Measurements from ENCODE around the gene SDR9C7.
"Not testable (repeated sequence)": the region's sequence is repeated elsewhere in the genome, so short reads cannot be mapped to it uniquely, and the experiment has no call there.

Gene SDR9C7

DNA sequence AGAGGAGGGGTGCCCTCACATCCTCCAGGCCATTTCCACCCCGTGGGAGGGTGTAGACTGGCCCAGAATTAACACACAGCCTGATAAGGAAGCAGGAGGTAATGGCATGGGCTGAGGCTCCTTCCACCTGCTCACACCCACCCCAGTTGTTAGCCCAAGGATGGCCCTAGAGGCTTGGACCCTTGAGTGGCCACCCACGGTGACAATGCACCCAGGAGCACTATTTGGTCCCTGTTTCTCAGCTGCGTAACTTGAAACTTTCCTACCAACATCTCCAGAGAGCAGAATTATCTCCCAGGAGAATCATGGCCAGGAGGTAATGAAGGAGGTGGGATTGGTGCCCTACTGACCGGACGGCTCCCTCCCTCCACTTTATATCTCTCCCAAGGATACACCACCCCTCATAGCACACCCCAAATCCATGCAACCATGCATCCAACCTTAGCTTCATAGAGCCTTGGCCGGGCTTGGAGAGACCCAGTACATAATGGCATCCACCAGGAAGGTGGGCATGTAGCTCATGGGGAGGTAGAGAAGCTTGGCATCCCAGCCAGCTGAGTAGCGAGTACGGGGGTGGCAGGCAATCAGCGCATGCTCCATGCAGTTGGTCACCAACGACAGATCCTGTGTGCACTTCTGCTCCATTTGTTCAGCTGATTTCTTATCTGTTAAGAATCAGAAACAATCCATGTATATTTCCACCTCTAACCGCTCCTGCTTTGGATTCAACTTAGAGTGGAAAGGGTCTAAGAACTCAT lies 17.6 kb upstream of the SDR9C7 start:
- FAIRE-seq, result no peak

DNA sequence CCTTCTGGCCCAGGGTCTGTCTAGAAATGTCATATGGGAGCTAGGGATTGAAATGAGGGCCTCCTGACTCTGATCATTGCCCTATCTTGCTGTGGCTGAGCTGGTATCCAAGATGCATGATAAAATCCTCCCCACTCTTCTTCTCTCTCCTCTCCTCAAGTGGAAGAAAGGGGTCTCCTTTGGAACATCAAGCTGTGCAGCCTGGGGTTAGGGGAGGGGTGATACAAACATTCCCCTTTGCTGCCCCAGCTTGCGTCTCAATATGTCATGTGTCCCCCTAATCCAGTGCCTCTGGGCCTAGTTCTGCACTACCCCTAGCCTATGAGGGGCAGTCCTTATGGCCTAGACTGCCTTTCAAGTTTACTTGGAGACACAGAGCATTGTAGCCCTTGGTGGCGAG lies 14.7 kb upstream of the SDR9C7 start:
- FAIRE-seq, result no peak

DNA sequence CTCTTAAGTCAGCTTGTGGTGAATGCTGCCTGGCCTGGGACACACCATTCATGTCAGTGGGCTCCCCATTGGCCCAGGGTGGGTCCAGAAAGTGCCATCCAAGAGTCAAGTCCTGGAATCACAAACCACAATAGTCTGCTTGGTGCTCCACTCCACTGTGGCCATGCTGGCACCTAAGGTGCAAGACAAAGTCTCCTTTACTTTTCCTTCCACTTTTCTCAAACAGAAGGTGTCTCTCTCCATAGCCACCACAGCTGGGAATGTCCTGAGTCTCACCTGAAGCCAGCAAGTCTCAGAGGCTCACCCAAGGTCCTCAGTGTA lies 14.2 kb upstream of the SDR9C7 start:
- no peak for FAIRE-seq

DNA sequence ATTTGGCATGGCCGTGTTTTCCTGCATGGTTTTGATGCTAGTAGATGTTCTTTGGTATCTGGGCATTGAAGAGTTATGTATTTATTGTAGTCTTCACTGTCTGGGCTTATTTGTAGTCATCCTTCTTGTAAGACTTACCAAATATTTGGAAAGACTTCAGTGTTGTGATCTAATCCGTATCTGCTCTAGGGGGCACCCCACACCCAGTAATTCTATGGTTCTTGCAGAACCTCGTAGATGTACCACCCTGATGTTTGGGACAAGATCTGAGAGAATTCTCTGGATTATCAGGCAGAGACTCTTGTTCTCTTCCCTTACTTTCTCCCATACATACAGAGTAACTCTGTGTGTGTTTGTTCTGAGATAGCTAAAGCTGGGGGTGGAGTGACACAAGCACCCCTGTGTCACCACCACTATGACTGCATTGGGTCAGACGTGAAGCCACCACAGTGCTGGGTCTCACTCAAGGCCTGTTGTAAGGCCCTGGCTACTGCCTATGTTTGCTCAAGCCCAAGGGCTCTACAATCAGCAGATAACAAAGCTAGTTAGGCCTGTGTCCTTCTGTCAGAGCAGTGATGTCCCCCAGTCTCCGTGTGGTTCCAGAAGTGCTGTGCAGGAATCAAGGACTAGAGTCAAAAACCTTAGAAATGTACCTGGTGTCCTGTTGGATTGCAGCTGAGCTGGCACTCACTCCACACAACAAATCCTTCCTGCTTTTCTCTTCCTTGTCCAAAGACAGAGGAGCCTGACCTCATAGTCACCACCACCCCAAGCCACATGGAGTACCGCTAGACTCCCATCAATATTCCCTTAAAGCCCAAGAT lies 13.6 kb upstream of the SDR9C7 start:
- FAIRE-seq, result no peak

DNA sequence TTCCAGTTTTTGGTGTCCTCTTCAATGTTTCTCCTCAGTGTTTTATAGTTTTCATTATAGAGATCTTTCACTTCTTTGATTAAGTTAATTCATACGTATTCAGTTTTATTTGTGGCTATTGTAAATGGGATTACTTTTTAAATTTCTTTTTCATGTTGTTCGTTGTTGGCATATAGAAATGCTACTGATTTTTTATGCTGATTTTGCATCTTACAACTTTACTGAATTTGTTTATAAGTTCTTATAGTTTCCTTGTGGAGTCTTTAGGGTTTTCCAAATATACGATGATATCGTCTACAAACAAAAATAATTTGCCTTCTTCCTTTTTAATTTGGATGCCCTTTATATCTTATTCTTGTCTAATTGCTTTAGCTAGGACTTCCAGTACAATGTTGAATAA lies 9.7 kb upstream of the SDR9C7 start:
- FAIRE-seq, result no peak

DNA sequence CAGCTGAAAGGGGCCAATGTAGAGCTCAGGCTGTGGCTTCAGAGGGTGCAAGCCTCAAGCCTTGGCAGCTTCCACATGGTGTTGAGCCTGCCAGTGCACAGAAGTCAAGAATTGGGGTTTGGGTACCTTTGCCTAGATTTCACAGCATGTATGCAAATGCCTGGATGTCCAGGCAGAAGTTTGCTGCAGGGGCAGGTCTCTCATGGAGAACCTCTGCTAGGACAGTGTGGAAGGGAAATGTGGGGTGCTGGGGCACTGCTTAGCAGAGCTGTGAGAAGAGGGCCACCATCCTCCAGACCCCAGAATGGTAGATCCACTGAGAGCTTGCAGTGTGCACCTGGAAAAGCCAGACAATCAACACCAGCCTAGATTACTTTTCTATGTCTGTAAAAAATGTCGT lies 9.2 kb upstream of the SDR9C7 start:
- not testable (repeated sequence) for FAIRE-seq

DNA sequence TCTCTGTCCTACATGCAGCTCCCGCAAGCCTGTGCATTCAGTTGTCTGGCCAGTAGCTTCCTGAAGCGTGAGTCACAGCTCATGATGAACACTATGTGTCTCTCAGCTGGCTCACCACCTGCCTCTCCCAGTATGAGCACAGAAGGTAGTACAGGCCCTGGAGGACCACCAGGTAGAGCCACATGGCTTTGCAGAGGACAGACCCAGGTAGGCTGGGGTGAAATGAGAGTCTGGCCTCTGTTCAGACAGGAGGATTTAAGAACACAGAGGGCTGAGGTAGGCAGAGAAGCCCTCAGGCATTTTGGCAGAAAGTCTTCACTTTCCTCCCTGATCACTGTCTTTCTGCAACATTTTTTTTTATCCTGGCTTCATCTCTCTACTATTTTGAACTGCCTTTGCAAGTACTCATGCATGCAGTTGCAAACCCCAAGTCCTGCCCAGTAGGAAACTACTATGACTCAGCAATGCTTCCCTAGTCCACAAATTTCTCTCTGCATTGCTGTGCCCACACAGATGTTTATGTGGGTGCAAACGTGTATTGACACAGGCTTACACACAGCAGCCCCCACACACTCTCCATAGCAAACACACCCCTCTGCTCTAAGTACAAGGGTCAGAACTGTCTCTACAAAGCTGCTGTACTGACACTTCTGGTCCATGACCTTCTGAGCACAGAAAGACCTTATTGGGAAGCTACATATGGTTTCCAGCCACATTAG lies 7.2 kb upstream of the SDR9C7 start:
- FAIRE-seq, result no peak

DNA sequence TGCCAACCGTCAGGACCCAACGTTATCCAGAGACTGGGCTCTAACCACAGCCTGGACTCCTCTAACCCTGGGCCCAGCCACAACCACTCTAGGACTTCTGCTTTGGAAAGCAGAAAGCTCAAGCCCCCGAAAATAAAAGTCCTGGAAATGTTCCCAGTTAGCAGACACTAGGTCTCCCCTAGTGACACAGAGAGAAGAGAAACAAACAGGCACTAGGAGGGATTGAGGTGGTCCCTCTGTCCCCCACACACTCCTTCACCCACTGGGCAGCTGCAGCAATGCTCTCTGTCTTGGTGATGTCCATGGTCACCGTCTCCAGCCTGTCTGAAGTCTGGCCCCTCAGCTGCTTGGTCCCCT lies 6.7 kb upstream of the SDR9C7 start:
- not testable (repeated sequence) for FAIRE-seq

DNA sequence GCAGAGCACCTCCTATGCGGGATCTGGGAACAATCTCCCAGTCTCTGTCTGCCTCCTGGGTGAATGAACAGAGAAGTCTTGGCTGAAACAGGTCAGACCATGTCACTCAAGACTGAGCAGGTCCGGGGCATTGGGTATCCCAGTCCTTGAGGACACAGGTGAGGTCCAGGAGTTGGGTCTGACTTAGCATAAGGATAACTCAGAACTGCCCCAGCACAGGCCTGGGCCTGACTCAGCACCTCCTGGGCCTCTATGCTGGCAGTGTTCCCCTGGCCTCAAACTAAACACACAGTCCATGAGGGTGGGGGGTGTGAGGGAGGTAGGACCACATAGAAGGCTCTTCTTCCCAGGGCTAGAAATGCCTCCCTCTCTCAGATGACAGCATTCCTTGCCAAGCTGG lies 1.5 kb upstream of the SDR9C7 start:
- no peak for FAIRE-seq

DNA sequence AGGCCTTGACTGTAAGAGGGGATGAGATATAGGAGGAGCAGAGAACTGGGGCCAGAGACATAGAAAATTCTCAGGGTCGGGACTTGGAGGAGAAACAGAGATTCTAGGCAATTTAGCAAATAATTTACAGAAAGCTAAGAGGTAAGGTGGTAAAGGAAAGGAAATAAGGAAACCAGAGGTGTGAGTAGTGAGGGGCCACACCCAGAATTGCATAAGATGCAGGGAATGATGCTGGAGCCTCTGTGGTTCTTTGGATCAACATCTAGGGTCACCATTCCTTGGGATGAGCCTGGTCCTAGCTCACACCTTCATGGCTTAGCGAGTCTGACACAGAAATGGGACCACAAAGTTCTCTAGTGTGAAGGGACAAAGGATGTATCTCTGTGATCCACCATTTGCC lies 949 bp upstream of the SDR9C7 start:
- no peak for FAIRE-seq

DNA sequence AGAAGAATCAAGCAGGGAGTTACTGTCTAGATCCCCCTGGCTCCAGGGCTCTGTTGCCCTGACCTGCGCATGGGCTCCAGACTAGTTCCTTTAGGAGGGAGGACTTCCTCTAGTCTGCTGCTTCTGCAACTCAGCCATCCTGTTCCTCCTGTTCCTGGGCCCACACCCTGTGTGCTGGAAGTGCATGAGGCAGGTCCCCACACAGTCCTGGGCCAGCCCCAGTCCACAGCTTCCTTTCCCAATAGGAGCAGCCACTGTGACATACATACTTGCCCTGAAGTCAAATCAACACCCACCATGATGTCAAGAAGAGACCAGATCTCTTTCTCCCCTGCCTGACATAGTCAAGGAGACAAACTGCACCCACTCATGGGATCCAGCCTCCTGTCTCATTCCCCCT lies 1.3 kb downstream of the SDR9C7 start:
- no peak for FAIRE-seq

DNA sequence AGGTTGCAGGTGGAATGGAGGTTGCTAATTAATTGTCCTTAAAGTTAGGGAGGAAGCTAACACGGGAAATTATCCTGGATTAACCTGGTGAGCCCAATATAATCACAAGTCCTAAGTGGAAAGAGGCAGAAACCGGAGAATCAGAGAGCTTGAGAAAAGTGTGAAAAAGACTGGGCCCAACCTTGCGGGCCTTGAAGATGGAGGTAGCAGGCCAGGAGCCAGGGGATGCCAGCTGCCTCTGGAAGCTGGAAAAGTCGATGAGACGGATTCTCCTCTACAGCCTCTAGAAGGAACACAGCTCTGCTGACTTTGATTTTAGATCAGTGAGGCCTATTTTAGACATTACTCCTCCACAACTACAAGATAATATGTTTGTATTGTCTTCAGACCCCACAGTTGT lies 2.1 kb downstream of the SDR9C7 start:
- FAIRE-seq, result no peak

DNA sequence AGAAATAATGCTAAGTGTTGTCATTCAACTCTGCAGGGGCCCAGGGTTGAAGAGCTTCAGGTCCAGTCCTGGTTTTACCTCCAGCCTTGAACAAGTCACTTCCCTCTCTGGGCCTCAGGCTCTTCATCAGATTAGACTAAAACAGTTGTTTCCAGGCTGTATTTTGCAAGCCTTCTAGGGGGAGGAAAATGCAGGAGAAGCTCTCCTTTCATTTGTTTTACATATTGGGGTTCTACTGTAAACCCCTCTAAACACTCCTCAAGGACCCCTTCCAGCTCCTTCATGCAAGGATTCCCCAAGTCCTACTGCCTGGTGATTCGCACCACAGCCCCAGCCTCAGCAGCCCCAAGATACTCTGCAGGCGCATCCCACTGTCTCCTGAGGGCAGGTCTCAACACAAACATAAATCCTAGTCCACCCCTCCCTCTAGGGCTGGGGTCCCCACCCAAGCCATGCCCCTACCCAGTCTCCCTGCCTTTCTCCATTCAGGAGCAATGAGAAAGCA lies 2.7 kb downstream of the SDR9C7 start:
- no peak for FAIRE-seq

DNA sequence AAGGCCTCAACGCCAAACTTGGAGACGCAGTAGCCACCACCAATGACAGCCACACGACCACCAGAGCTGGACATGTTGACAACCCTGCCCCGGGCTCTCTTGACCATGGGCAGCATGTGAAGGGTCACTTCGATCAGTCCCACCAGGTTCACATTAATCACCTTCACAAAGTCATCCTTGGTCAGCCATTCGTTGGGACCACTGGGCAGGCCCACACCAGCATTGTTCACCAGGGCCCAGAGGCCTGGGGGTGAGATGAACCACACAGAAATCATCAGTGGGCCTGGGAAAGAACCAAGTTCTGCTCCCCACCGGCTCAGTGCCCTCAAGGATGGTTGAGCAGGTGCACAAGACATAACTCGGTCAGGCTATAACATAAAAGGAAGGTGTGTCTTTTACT lies 4.0 kb downstream of the SDR9C7 start:
- FAIRE-seq, result no peak

DNA sequence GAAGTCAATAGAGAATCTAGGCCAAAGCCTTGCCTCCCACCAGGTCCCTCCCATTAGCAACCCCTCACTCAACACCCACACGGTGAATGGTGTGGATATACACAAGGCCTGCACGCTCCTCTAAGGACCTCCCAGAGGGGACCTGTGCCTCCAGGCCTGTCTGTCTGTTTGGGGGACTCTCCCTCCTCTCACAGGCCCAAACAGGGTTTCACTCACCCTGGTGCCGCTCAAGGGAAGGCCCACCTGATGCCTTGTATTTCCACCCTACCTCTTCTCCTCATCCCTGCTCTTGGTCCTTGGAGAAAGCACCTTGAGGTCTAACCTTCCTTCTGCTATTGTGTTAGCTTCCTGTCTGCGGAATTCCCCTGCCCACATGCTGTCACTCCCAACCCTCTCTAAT lies 4.4 kb downstream of the SDR9C7 start:
- no peak for FAIRE-seq

DNA sequence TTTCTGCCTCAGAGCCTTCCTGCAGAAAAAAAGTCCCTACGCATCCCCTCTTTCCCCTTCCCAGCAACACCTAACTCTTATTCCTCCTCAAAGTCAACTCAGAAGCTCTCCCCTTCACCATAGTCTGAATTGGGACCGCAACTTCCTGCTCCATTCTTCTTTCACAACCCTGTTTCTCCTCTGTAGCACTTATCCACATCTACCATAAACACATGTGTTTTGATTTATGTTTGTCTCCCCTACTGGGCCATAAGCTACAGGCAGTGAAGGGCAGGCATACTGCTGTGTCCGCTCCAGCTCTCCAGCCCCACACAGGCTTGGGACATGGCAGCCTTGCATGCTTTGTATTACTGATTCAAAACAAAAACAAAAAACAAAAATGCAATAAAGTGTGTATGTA lies 5.9 kb downstream of the SDR9C7 start:
- no peak for FAIRE-seq

DNA sequence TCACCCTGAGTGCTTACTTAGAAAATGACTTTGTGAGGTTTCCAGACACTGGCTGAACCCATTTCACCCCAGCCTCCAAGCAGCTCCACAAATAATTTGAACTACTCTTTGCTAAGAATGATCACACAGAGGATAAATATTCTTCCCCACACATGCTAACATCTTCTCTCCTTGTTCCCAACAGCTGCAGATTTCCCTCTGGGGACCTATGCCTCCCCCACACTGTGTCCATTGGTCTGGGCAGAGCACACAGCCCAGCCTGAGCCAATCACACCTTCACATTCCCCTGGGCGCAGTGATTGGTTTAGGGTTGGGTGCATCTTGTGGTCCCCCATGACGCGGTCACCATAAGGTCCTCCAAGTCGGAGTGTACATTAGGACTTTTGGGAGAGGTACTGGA lies 6.9 kb downstream of the SDR9C7 start:
- no peak for FAIRE-seq

DNA sequence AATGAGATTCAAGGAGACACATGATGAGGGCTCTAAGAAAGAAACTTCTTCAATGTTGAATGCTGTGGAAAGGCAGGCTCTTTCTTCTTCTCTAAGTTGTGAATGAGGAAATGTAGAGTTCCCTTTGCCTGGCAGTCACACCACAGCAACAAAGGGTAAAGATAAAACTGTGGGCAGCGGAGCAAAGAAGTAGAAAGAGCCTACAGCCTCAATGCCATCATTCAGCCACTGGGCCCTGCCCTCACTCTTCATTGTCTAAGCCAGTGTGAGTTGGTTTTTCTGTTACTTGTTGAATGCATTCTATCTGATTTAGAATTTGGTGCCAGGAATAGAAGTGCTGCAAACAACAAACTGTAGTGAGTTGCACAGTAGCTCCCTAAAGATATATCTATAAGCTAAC lies 12.2 kb downstream of the SDR9C7 start:
- FAIRE-seq, result no peak

DNA sequence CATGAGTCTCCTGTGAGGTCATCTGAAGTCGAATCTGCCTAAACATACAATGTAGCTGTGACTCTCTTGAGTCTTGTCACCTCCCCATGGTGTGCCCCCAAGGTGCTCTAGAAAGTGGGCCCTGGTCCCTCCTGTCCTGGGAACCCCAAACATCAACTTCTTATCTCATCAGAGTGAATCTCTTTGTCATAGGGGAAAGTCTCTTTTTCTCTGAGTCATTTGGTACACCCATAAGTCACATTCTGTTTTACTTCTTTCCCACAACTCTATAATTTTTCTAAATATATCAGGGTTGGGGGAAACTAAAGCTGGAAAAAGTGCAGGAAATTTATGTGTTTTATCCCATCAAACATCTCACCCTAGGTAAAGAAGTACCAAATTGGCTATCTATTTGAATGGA lies 12.9 kb downstream of the SDR9C7 start:
- FAIRE-seq, result no peak

DNA sequence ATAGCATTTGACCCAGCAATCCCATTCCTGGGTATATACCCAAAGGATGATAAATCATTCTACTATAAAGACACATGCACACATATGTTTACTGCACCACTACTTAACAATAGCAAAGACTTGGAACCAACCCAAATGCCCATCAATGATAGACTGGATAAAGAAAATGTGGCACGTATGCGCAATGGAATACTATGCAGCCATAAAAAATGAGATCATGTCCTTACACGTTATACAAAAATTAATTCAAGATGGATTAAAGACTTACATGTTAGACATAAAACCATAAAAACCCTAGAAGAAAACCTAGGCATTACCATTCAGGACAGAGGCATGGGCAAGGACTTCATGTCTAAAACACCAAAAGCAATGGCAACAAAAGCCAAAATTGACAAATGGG lies 16.1 kb downstream of the SDR9C7 start:
- not testable (repeated sequence) for FAIRE-seq

DNA sequence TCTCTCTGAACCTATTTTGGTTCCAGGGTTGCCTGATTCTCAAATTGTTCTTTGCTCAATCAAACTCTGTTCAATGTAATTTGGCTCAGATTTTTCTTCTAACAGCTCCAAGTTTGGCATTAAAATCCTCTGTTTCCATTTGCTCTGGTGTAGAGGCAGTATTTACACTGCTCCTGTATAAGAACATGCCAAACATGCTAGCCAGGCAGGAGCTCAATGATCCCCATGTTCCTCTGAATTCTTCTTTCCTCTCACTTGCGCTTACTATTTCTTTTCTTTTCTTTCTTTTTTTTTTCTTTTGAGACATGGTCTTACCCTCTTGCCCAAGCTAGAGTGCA lies 17.2 kb downstream of the SDR9C7 start:
- no peak for FAIRE-seq

DNA sequence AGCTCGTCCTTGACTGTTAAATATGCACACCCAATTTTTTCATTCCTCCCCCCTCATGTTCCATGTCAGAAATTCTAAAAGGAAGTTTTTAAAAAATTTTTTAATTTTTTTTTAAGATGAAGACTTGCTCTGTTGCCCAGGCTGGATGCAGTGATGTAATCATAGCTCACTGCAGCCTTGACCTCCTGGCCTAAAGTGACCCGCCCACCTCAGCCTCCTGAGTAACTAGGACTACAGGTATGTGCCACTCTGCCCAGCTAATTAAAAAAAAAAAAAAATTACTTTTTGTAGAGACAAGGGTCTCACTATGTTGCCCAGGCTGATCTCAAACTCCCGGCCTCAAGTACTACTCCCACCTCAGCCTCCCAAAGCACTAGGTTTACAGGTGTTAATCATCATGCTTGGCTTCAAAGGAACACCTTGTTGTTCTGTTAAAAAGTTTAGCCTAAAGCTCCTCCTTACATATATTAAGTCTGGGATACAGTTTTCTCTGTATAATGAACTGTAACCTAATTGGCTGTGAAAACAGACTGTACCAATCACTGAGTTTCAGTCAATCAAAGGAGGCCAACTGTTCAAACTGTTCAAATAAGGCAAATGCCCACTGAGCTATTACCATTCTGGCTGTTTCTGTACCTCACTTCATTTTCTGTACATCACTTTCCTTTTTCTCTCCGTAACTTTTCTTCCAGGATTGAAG lies 17.8 kb downstream of the SDR9C7 start:
- FAIRE-seq, result no peak

DNA sequence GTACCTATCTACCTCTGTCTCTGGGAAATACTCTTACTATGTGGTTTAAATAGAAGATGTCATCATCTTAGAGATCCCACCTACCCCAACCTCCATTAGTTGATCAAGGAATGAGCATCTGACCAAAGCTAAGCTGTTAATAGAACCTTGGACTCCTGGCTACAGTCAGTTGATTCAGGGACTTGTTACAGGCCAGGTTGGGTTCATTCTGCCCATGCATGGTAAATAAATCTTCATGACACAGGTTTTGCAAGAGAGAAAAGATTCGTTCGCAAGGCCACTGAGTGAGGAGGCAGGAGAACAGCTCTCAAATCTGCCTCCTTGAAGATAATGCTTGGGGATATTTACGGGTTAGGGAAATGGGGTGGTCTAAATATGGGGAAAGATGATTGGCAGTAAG lies 19.5 kb downstream of the SDR9C7 start:
- no peak for FAIRE-seq

DNA sequence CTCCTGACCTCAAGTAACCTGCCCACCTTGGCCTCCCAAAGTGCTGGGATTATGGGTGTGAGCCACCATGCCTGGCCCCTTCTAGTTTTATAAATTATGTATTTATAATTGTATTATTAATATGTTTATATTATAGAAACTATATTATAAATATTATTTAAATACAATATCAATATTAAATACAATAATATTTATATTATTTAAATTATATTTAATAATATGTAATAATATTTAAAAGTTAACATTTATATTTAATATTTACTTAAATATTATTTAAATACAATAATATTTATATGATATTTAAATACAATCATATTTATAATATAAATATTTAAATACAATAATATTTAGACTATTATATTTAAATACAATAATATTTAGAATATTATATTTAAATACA lies 20.0 kb downstream of the SDR9C7 start:
- FAIRE-seq, result no peak
